GM10847 (cell line): Measurements from ENCODE around the gene CAMKK1.

ENCODE experiments used
- POLR2A ChIP-seq: IDR thresholded peaks from 2 replicates; pipeline ENCODE4 v1.6.1; 2011; ENCODE audit not compliant: insufficient read length; ENCODE audit errors: extremely low read depth

The CAMKK1 gene

GRCh38 chr17:3828852-3829232 is 64.0 kb downstream of the CAMKK1 start:
- TF ChIP-seq POLR2A: no peak

GRCh38 chr17:3828151-3828851 is 64.6 kb downstream of the CAMKK1 start:
- no peak for TF ChIP-seq POLR2A

DNA sequence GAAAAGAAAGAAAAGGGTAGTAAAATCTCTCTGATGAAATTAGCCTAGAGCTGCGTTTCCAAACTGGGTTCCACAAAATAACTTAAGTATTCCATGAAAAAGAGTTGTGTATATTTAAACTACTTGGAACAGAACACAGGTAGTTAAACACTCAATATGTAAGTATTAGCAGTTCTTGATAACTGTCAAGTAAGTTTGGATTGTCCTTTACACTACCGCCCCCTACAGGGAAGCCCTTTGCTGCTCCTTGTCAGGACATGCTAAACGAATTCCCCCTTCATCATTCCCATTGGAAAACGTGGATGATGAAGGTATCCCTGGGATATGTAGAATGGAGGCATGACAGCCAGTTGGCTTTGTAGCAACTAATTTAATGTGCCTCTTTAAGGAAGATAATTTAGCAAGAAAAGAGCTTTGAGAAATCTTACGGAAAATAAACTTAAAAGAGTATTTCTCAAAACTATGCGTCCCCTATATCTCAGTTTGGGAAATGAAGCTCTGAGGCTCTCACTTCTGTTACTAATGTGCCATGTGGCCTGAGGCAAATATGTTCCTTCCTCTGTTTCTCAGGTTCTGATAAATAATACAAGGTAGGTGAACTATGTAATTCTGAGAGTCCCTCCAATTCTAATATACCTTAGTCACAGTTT is 65.6 kb downstream of the CAMKK1 start:
- TF ChIP-seq POLR2A: no peak

- TF ChIP-seq POLR2A: no peak
These were observed 66.7 kb downstream of the CAMKK1 start for GRCh38 chr17:3826191-3826590.

DNA sequence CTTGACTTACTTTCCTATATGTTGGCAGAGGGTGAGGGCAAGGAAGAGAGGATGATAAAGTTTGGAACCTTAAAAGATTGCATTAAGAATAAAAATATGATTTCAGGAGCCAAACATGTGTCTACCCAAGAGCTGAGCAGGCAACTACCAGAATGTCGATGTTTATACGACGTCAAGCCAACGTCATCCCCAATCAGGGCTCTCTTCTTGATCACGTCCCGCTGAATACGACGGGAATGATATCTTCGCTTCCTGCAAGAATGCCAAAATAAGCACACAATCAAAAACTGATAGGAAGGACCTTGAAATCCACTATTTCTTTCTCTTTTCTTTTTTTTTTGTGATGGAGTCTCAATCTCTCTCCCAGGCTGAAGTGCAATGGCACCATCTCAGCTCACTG is 71.8 kb downstream of the CAMKK1 start:
- no peak for TF ChIP-seq POLR2A

- no peak for TF ChIP-seq POLR2A
These were observed 74.1 kb downstream of the CAMKK1 start for GRCh38 chr17:3818786-3819185.

- no peak for TF ChIP-seq POLR2A
These were observed 74.8 kb downstream of the CAMKK1 start for GRCh38 chr17:3817851-3818605.

DNA sequence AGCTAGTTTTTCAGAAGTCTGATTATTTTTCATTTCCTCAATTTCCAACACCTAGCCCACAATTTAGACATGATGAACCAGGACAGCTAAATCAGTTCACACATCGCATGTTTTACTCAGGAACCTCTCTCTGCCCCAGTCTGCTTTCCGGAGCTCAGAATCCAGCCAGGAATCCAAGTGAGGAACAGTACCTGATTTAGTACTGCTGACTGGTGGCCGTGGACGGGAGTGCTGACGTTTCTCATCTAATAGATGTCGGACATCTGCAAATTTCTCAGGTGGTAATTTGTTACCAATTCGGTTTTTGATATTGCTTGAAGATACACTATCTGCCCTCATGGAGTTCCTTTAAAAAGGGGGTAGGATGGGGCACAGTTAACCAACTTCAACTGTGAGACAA is 76.9 kb downstream of the CAMKK1 start:
- no peak for TF ChIP-seq POLR2A

DNA sequence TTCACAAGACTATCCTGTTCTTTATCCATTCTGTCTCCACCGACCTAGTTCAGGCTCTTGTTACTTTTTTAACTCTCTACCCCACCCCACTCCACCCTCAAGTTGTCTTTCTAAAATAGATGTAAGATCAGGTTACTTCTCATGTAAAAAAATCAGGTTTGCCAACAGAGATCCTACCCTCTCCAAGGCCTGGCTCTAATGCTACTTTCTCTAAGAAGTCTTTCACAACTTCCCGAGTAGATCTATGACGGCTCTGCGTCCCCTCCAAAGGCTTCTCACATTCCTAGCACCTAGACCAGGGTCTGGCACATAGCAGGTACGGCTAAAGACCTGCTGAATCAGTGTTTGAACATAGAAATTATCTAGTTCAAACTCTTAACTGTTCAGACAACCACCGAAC is 77.7 kb downstream of the CAMKK1 start:
- no peak for TF ChIP-seq POLR2A

GRCh38 chr17:3814361-3814760 is 78.5 kb downstream of the CAMKK1 start:
- TF ChIP-seq POLR2A: no peak

DNA sequence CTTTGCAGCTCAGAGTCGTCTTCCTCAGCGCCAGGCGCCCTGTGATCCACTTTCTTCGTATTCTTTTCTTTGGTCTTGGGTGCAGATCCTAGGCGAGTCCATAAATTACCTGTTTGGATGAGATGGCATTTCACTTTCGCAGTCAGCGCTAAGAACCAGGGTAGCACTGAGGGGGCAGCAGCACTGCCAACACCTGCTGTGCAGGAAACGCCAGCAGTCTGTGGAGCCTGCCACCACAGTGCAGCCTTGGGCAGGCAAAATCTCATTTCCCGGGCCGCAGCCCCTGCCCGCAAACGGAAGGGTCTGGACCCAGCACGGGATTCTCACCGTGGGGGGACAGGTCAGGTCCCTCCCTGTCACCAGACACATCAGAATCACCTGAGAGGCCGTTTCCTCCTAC is 79.7 kb downstream of the CAMKK1 start:
- no peak for TF ChIP-seq POLR2A

DNA sequence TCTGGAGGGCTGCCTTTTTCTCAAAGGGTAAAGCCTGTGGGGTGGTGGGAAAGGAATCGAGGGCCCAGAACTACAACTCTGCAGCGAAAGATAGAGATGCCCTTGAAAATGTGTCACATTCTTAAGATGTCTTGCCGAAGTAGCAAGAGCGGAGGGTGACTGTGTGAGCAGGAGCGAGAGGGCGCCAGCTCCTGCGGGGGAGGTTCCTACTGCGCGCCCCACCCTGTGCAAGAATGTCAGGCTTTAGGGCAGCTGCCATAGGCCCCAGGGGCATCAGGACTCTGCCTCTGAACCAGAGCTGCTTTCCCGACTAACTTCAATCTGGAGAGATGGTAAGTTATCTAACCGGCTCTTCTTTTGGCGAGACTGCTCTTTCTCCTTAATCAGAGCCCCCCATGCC is 80.1 kb downstream of the CAMKK1 start:
- no peak for TF ChIP-seq POLR2A

GRCh38 chr17:3812284-3812683 is 80.6 kb downstream of the CAMKK1 start:
- no peak for TF ChIP-seq POLR2A
